GM06990 (cell line): Measurements from ENCODE around the gene RNF175.

ENCODE experiments used
- DNase-seq: peaks from one replicate; pipeline ENCODE4 v3.0.0-alpha.2; 2011; ENCODE audit not compliant: insufficient read length; ENCODE audit errors: extremely low read depth
- H3K27me3 ChIP-seq: replicated peaks from 2 replicates; pipeline ENCODE4 v1.6.0; 2011; ENCODE audit warnings: low read length; ENCODE audit not compliant: control insufficient read depth, insufficient read depth
- H3K36me3 ChIP-seq: 2 replicates; pipeline ENCODE4 v1.5.1; 2011; ENCODE audit warnings: low read length; ENCODE audit not compliant: control insufficient read depth, insufficient read depth
- H3K4me3 ChIP-seq: replicated peaks from 2 replicates; pipeline ENCODE4 v1.5.1; 2011; ENCODE audit warnings: low read depth, mild to moderate bottlenecking, control low read depth, low read length
- TF ChIP-seq, protein P1 (sequence below): IDR thresholded peaks from 2 replicates; pipeline ENCODE4 v1.5.1; 2011; ENCODE audit warnings: low read length, control low read depth, mild to moderate bottlenecking, inconsistent platforms; ENCODE audit not compliant: insufficient read depth, poor library complexity, severe bottlenecking

Gene RNF175

DNA sequence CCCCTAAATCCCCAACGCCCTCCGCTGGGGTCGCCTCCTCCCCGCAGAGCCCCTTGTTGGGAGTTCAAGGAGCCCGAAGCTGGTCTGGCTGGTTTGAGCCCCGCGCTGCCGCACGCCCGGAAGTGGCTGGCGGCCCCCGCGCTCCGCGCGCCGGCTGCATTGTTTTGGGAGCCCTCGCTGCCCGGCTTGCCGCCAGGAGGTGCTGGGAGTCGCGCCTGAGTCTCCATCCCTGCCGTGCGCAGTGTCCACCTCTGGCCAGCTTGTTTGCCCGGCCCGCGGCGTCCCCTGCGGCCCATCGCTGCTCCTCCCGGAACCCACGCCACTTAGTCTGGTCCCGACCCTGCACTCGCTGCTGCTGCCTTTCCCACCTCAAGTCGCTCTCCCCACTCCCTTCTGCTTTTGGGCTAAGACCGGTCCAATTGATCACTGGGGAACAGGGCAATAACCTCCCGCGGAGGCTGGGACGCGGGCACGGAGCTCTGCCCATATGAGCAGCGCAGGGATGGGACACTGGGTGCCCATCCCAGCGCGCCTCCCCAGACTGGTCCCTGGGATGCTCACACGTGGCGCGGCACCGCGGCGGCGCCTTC, 31.2 kb upstream of the RNF175 start:
- DNase-seq, result peak; percentile 26
- TF ChIP-seq, protein P1, sequence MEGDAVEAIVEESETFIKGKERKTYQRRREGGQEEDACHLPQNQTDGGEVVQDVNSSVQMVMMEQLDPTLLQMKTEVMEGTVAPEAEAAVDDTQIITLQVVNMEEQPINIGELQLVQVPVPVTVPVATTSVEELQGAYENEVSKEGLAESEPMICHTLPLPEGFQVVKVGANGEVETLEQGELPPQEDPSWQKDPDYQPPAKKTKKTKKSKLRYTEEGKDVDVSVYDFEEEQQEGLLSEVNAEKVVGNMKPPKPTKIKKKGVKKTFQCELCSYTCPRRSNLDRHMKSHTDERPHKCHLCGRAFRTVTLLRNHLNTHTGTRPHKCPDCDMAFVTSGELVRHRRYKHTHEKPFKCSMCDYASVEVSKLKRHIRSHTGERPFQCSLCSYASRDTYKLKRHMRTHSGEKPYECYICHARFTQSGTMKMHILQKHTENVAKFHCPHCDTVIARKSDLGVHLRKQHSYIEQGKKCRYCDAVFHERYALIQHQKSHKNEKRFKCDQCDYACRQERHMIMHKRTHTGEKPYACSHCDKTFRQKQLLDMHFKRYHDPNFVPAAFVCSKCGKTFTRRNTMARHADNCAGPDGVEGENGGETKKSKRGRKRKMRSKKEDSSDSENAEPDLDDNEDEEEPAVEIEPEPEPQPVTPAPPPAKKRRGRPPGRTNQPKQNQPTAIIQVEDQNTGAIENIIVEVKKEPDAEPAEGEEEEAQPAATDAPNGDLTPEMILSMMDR, result peak; percentile 26
- Histone ChIP-seq H3K27me3 (peaks cover 3% of the 10 kb centered on the region; the same call in 1 of the 2 replicates), H3K4me3 (peak overlapping the region; percentile 8; the same call in 1 of the 2 replicates), H3K36me3 (no peaks in the 10 kb centered on the region)

- H3K27me3 ChIP-seq, result peaks cover 3% of the 10 kb centered on the region; the same call in 1 of the 2 replicates
- H3K4me3 ChIP-seq, result no peak overlapping the region
Observed at GRCh38 chr4:153790500-153790865, 30.7 kb upstream of the RNF175 start.

DNA sequence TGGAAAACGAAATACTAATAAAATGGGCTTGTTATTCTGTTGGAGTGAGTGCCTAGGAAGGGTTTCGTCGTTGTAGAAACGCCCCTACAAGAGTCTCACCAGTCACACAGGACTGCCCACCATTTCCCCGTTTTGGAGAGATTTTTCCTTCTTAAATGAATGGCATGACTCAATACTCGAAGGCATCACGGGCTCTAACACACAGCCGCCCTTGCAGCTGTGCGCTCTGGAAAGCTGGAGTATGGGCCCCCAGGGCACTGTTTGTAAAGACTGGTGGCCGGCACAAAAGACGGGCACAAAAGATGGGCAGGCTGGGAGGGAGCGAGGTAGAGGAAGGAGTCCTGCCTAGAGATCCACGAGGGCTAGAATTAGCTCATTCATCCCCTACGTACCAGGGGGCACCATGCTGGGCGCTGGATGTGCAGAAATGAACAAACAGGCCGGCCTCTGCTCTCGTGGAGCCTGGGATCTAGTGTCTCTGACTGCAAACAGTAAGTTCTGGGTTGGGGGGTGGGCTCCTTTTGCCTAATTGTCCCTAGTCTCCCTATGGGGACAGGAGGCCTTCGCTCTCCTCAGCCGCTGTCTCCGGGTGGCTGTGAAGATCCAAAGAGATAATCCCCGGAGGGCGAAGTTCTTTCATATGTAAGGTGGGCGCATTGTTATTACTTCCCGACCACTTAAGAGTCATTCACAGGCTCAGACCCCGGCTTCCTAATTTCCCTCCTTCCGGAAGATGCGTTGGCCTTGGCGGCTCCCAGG, 30.1 kb upstream of the RNF175 start:
- H3K4me3 ChIP-seq, result no peak overlapping the region

More at GRCh38 chr4:153790500-153790865, 30.7 kb upstream of the RNF175 start:
- no peaks in the 10 kb centered on the region for H3K36me3 ChIP-seq
- TF ChIP-seq, protein P1, result no peak
- DNase-seq, result no peak

GRCh38 chr4:153788413-153789276, 28.8 kb upstream of the RNF175 start, which contains the start of gene SFRP2:
SFRP2 (minus strand) TSS chr4:153789083; CDS start chr4:153788835, 248 bp downstream.
- Histone ChIP-seq H3K27me3 (peaks cover 3% of the 10 kb centered on the region; the same call in 1 of the 2 replicates), H3K4me3 (no peak within 1 kb of the TSS; the same call in 1 of the 2 replicates), H3K36me3 (no peaks in the 10 kb centered on the region)
- TF ChIP-seq, protein P1, result no peak
- no peak for DNase-seq

More for the DNA sequence above, 30.1 kb upstream of the RNF175 start:
- TF ChIP-seq, protein P1, result no peak
- Histone ChIP-seq H3K36me3 (no peaks in the 10 kb centered on the region), H3K27me3 (peaks cover 3% of the 10 kb centered on the region; the same call in 1 of the 2 replicates)
- no peak for DNase-seq

DNA sequence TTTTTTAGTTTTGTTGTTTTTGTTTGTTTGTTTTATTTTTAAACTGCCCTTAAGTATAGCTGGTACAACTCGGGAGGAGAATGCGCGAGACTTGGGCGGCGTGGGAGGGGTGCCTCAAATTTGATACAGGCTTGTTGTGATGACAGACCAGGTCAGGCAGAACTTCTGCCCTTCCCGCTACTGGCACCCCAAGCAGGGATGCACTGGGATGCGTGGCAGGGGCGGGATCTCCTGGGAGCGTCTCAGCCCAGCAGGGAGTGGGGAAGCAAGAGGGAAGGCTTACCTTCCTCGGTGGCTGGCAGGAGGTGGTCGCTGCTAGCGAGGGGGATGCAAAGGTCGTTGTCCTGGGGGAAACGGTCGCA, 28.2 kb upstream of the RNF175 start:
- Histone ChIP-seq H3K4me3 (no peak overlapping the region), H3K36me3 (no peaks in the 10 kb centered on the region), H3K27me3 (peaks cover 3% of the 10 kb centered on the region; the same call in 1 of the 2 replicates)
- no peak for DNase-seq
- TF ChIP-seq, protein P1, result no peak
